ENCODE measurements around the gene DHRS3. TPM values are rescaled to one million over a fixed set of nuclear protein-coding genes. Genes with fewer than 3 reads are reported as not detected.

DHRS3 gene
- total and polyA plus RNA-seq, 2 of the 13 experiments (the other 11 are each of a cell fraction or from before 2014, with no cell fraction given) = 48.5 to 90.5 TPM

GRCh38 chr1:12570291-12570690 lies 47.7 kb downstream of the DHRS3 start (continued):
- TF ChIP-seq HNF1A (IDR thresholded peaks at IDR 0.05; ENCODE audit: low read depth) (no peak), HNF1A (CRISPR knock-in tag; IDR thresholded peaks at IDR 0.05; ENCODE audit: borderline replicate concordance) (no peak), DNMT3B (CRISPR knock-in tag; conservative IDR thresholded peaks at IDR 0.05) (no peak), ZNF563 (CRISPR knock-in tag; IDR thresholded peaks at IDR 0.05) (no peak)

DNA sequence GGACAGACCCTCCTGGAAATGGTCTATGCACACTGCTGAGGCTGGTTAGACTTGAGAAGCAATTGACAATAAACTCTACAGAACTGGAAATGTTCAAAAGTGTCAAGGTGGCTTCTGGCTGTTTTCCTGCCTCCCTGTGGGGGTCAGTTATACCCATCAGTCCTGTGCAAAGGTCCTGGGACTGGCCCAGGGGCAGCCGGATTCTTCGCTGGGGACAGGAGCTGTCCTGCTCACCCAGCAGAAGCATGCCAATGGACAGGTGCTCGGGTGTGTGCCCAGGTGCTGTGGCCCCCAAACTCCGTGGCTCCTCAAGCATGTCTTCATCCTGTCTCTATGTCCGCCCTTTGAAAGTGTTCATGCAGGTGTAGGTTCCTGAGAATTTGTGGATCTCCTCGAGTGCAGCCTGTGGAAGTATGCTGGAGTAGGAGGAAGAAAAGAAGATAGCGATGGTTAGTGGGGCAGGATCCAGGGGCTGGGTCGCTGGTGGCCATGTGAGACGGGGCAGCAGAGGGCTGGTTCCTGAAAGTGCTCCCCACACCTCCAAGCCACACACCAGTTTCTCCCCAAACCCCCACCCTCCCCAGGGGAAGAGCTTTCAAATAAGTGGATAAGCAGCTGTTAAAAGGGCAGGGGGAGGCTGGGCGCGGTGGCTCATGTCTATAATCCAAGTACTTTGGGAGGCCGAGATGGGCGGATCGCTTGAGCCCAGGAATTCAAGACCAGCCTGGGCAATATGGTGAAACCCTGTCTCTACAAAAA lies 49.8 kb downstream of the DHRS3 start:
- ChIA-PET CTCF (ENCODE audit: low intra/inter-chr PET ratio, low total read pairs) (no interaction called here), POLR2A (interaction anchor here (0.6 to 3.3 kb wide), 5 partner anchors 9 to 187 kb away, joined by 3 to 20 read pairs (median 5); partner anchors contain the start of gene DHRS3)
- no peak for ATAC-seq
- in situ Hi-C loops (cut with HindIII; ENCODE audit: extremely low pct_ligation_motif_present, low pct_unique_long_range_greater_than_20kb) (no loop called here), intact Hi-C loops (cut with micrococcal nuclease; ENCODE audit: unreplicated experiment) (no loop called here)
- no peak for DNase-seq (ENCODE audit: low spot score)
- Histone ChIP-seq H3K36me3 (replicated peaks in 1 of 2; ENCODE audit: control insufficient read depth in 1 of 2, insufficient read depth in 2 of 2, low read length in 2 of 2) (peaks cover 29 to 46% of the 10 kb centered on the region in 2 experiments), H3K27ac (ENCODE audit: extremely low read length, insufficient read depth, low read length) (no peak overlapping the region), H3K4me3 (replicated peaks in 1 of 3; ENCODE audit: insufficient read depth in 1 of 3, low read depth in 2 of 3, low read length in 3 of 3) (no peak overlapping the region), H2AFZ (ENCODE audit: low read length) (no peak overlapping the region), H3K4me1 (ENCODE audit: insufficient read depth, low read length) (no peaks in the 10 kb centered on the region), H3K9ac (ENCODE audit: insufficient read depth, low read depth, low read length) (no peak overlapping the region), H4K20me1 (ENCODE audit: insufficient read depth, low read length) (no peaks in the 10 kb centered on the region), H3K9me3 (ENCODE audit: low read length) (peaks cover 13% of the 10 kb centered on the region), H3K27me3 (ENCODE audit: control insufficient read depth in 1 of 2, insufficient read depth in 2 of 2, low read length in 2 of 2) (no peaks in the 10 kb centered on the region), H3K79me2 (ENCODE audit: insufficient read depth, low read length) (no peaks in the 10 kb centered on the region), H3K4me2 (ENCODE audit: low read depth, low read length) (no peak overlapping the region)
- no TSS peak for BruUV-seq (replicated peaks)
- no peak for TF ChIP-seq STAT5B (CRISPR knock-in tag; IDR thresholded peaks at IDR 0.05)
- 0 out of 2 replicates have a peak, but pooled peaks have one; percentile 30 for TF ChIP-seq HOXA9 (CRISPR knock-in tag; IDR thresholded peaks at IDR 0.05; ENCODE audit: borderline replicate concordance)
- 98% methylated on average over 11 of the region's 14 CpGs for WGBS (ENCODE audit: low lambda C conversion rate)
- FAIRE-seq = no peak
